Calu3 (cell line): ENCODE measurements around the gene GAB3. TPM values are rescaled to one million over a fixed set of nuclear protein-coding genes. Genes with fewer than 3 reads are reported as not detected.

ENCODE experiments used
- BruUV-seq: library from RNA; stranded (reverse); fragments of 400-500 nt; replicated peaks from 2 replicates; lab custom pipeline; 2021; lab: Mats Ljungman, UMichigan
- CTCF ChIA-PET: fragments of 300-600 bp; sonication (Branson Sonifier 250); formaldehyde crosslinking; loops from one replicate; lab custom pipeline; 2022; ENCODE audit warnings: antibody characterized with exemption; lab: Charles Lee
- DNase-seq: peaks from one replicate; pipeline ENCODE4 v3.0.0; 2022
- H3K27ac Mint-ChIP-seq: one replicate; pipeline ENCODE4 v1.8.0; 2022; ENCODE audit warnings: mixed read lengths; ENCODE audit not compliant: unreplicated experiment
- H3K27me3 Mint-ChIP-seq: one replicate; pipeline ENCODE4 v1.8.0; 2022; ENCODE audit warnings: mixed read lengths; ENCODE audit not compliant: unreplicated experiment
- H3K36me3 Mint-ChIP-seq: one replicate; pipeline ENCODE4 v1.8.0; 2022; ENCODE audit warnings: mild to moderate bottlenecking, moderate library complexity, mixed read lengths; ENCODE audit not compliant: insufficient read depth, unreplicated experiment
- H3K4me1 Mint-ChIP-seq: one replicate; pipeline ENCODE4 v1.8.0; 2022; ENCODE audit warnings: mild to moderate bottlenecking, low read depth, mixed read lengths; ENCODE audit not compliant: unreplicated experiment
- H3K4me3 Mint-ChIP-seq: one replicate; pipeline ENCODE4 v1.8.0; 2022; ENCODE audit warnings: mild to moderate bottlenecking, low read depth, moderate library complexity, mixed read lengths; ENCODE audit not compliant: unreplicated experiment
- H3K9me3 Mint-ChIP-seq: one replicate; pipeline ENCODE4 v1.8.0; 2022; ENCODE audit warnings: low read depth, mixed read lengths; ENCODE audit not compliant: unreplicated experiment
- CTCF ChIP-seq: fragments of 200-600 bp; IDR thresholded peaks from one replicate; pipeline ENCODE4 v1.8.0; 2022; ENCODE audit warnings: antibody characterized with exemption; ENCODE audit not compliant: unreplicated experiment
- intact Hi-C: fragments of 100-400 bp; cut with micrococcal nuclease; formaldehyde crosslinking; loops from one replicate; pipeline ENCODE4 v1.10.0; 2022; ENCODE audit not compliant: unreplicated experiment
- total RNA-seq: library from RNA; stranded (reverse); gene quantifications from 2 replicates; pipeline ENCODE4 v1.2.3, GENCODE V29; 2022

GAB3 gene
- total RNA-seq, 1 experiment from 2014 or later, result not detected

- CTCF ChIA-PET, result no interaction called here
- intact Hi-C loops, result no loop called here
- H3K27ac Mint-ChIP-seq, result no peak overlapping the region
- peaks cover 9% of the 10 kb centered on the region for H3K4me1 Mint-ChIP-seq
- peaks cover 53% of the 10 kb centered on the region for H3K27me3 Mint-ChIP-seq
- H3K9me3 Mint-ChIP-seq, result no peaks in the 10 kb centered on the region
- H3K36me3 Mint-ChIP-seq, result no peaks in the 10 kb centered on the region
- DNase-seq, result no peak
- BruUV-seq, result no TSS peak
- H3K4me3 Mint-ChIP-seq, result no peak overlapping the region
- TF ChIP-seq CTCF, result no peak
Observed at GRCh38 chrX:154712781-154713740, 37.8 kb downstream of the GAB3 start.

- Mint-ChIP-seq H3K36me3 (no peaks in the 10 kb centered on the region), H3K27me3 (peaks cover 35% of the 10 kb centered on the region), H3K4me3 (no peak overlapping the region), H3K27ac (no peak overlapping the region), H3K4me1 (peaks cover 9% of the 10 kb centered on the region), H3K9me3 (no peaks in the 10 kb centered on the region)
- intact Hi-C loops, result no loop called here
- no peak for DNase-seq
- no peak for TF ChIP-seq CTCF
- CTCF ChIA-PET, result no interaction called here
- BruUV-seq, result no TSS peak
Observed at GRCh38 chrX:154711264-154711663, 39.6 kb downstream of the GAB3 start.

GRCh38 chrX:154710309-154710708 lies 40.6 kb downstream of the GAB3 start:
- no peak for TF ChIP-seq CTCF
- no peaks in the 10 kb centered on the region for H3K9me3 Mint-ChIP-seq
- H3K4me3 Mint-ChIP-seq, result no peak overlapping the region
- no peak overlapping the region for H3K27ac Mint-ChIP-seq
- H3K36me3 Mint-ChIP-seq, result no peaks in the 10 kb centered on the region
- no TSS peak for BruUV-seq
- DNase-seq, result no peak
- peaks cover 9% of the 10 kb centered on the region for H3K4me1 Mint-ChIP-seq
- CTCF ChIA-PET, result interaction anchor here (0.6 kb wide), 1 partner anchor 129 kb away, joined by 4 read pairs; no protein-coding TSS in a partner anchor
- intact Hi-C loops, result no loop called here
- peaks cover 35% of the 10 kb centered on the region for H3K27me3 Mint-ChIP-seq

GRCh38 chrX:154698630-154699248 lies 52.1 kb downstream of the GAB3 start:
- H3K4me1 Mint-ChIP-seq, result no peaks in the 10 kb centered on the region
- TF ChIP-seq CTCF, result no peak
- no peak overlapping the region for H3K27ac Mint-ChIP-seq
- DNase-seq, result no peak
- intact Hi-C loops, result no loop called here
- H3K9me3 Mint-ChIP-seq, result no peaks in the 10 kb centered on the region
- no peak overlapping the region for H3K4me3 Mint-ChIP-seq
- H3K27me3 Mint-ChIP-seq, result peaks cover 82% of the 10 kb centered on the region
- CTCF ChIA-PET, result no interaction called here
- no TSS peak for BruUV-seq
- no peaks in the 10 kb centered on the region for H3K36me3 Mint-ChIP-seq
